GM12878 (cell line): ENCODE measurements around the gene HSBP1L1. TPM values are rescaled to one million over a fixed set of nuclear protein-coding genes. Genes with fewer than 3 reads are reported as not detected.

Experiments
- ATF3 ChIP-seq: IDR thresholded peaks from 2 replicates; pipeline ENCODE4 v1.6.1; 2011; ENCODE audit warnings: low read depth, mild to moderate bottlenecking, low read length, moderate library complexity, borderline replicate concordance; ENCODE audit errors: extremely low read depth
- CHD4 ChIP-seq: fragments of 200-600 bp; sonication (generic); IDR thresholded peaks from 2 replicates; pipeline ENCODE4 v1.6.1; 2016; ENCODE audit warnings: mild to moderate bottlenecking
- GATAD2B ChIP-seq: fragments of 450-650 bp; conservative IDR thresholded peaks from 2 replicates; pipeline ENCODE4 v1.6.1; 2017; ENCODE audit warnings: low read depth, mild to moderate bottlenecking, moderate library complexity
- HDAC2 ChIP-seq: fragments of 200-600 bp; sonication (generic); IDR thresholded peaks from 2 replicates; pipeline ENCODE4 v1.6.1; 2017
- IRF4 ChIP-seq: IDR thresholded peaks from 2 replicates; pipeline ENCODE4 v1.6.1; 2011; ENCODE audit warnings: low read depth, low read length
- MYB ChIP-seq: fragments of 150-350 bp; IDR thresholded peaks from 2 replicates; pipeline ENCODE4 v1.6.1; 2014; ENCODE audit warnings: mild to moderate bottlenecking, low read depth, low read length, borderline replicate concordance
- PAX5 ChIP-seq: IDR thresholded peaks from 2 replicates; pipeline ENCODE4 v1.6.1; 2011; ENCODE audit warnings: low read depth, low read length, borderline replicate concordance
- PBX3 ChIP-seq: IDR thresholded peaks from 2 replicates; pipeline ENCODE4 v1.6.1; 2011; ENCODE audit warnings: mild to moderate bottlenecking, low read depth, low read length, moderate library complexity; ENCODE audit not compliant: insufficient replicate concordance
- RELA ChIP-seq: fragments of 450-650 bp; IDR thresholded peaks from 2 replicates; pipeline ENCODE4 v1.8.0; 2014; ENCODE audit warnings: borderline replicate concordance; ENCODE audit not compliant: partially characterized antibody
- SMC3 ChIP-seq: IDR thresholded peaks from 2 replicates; pipeline ENCODE4 v1.6.1; 2011; ENCODE audit warnings: low read length, improper control_type of control experiment, borderline replicate concordance
- STAT3 ChIP-seq: IDR thresholded peaks from 2 replicates; pipeline ENCODE4 v1.6.1; 2011; ENCODE audit warnings: low read depth, low read length, improper control_type of control experiment
- TAF1 ChIP-seq: IDR thresholded peaks from 2 replicates; pipeline ENCODE4 v1.6.1; 2011; ENCODE audit warnings: mild to moderate bottlenecking, low read depth, low read length, borderline replicate concordance
- ZNF592 ChIP-seq: fragments of 450-650 bp; IDR thresholded peaks from 2 replicates; pipeline ENCODE4 v1.6.1; 2017; ENCODE audit warnings: mild to moderate bottlenecking, moderate library complexity
- ZSCAN29 ChIP-seq: fragments of 450-650 bp; IDR thresholded peaks from 2 replicates; pipeline ENCODE4 v1.6.1; 2017; ENCODE audit warnings: mild to moderate bottlenecking, moderate library complexity
- polyA plus RNA-seq, 11 experiments: library from polyadenylated mRNA; depleted of rRNA in 4 of 11; unstranded in 6 of 11; stranded (reverse) in 5 of 11; fragments of >200 nt; fragmentation: Nextera tagmentation in 4 of 11; fragmentation: Illumina TruSeq in 1 of 11; extraction: Ambion mirVana in 4 of 11; extraction: Trizol in 1 of 11; gene quantifications; 1 replicate in 1 of 11; 2 replicates in 10 of 11; pipeline versions ENCODE4 v1.2.1 to v1.2.3, GENCODE V29; 2011 to 2016; ENCODE audit warnings: inconsistent platforms in 2 of 11, missing spikeins in 2 of 11, low read depth in 1 of 11
- total RNA-seq, 4 experiments: library from RNA; depleted of rRNA in 3 of 4; stranded (reverse); fragments of >200 nt in 3 of 4; fragmentation: Illumina TruSeq in 1 of 4; extraction: Trizol in 1 of 4; gene quantifications; 2 replicates each; pipeline versions ENCODE4 v1.2.1 to v1.2.3, GENCODE V29; 2013 to 2021
- TF ChIP-seq, protein P1 (sequence below): fragments of 450-650 bp; IDR thresholded peaks from 2 replicates; pipeline ENCODE4 v1.6.1; 2018; ENCODE audit warnings: borderline replicate concordance, mild to moderate bottlenecking; ENCODE audit not compliant: partially characterized antibody
- TF ChIP-seq, protein P2 (sequence below): fragments of 450-650 bp; formaldehyde crosslinking; IDR thresholded peaks from 2 replicates; pipeline ENCODE4 v1.4.0; 2020; ENCODE audit warnings: mild to moderate bottlenecking, moderate library complexity
- TF ChIP-seq, protein P3 (sequence below): IDR thresholded peaks from 2 replicates; pipeline ENCODE4 v1.6.1; 2011; ENCODE audit warnings: borderline replicate concordance, low read depth, mild to moderate bottlenecking, moderate library complexity, mixed read lengths, low read length; ENCODE audit not compliant: insufficient read depth; ENCODE audit errors: extremely low read length

Gene HSBP1L1
- total and polyA plus RNA-seq, 10 of the 15 experiments (the other 5 are each of a cell fraction or from before 2014, with no cell fraction given) = 0.97 to 14.0 (median 6.9) TPM; not detected in 1

GRCh38 chr18:79988071-79988450 is 23.6 kb downstream of the HSBP1L1 start (continued):
- TF ChIP-seq, protein P1, sequence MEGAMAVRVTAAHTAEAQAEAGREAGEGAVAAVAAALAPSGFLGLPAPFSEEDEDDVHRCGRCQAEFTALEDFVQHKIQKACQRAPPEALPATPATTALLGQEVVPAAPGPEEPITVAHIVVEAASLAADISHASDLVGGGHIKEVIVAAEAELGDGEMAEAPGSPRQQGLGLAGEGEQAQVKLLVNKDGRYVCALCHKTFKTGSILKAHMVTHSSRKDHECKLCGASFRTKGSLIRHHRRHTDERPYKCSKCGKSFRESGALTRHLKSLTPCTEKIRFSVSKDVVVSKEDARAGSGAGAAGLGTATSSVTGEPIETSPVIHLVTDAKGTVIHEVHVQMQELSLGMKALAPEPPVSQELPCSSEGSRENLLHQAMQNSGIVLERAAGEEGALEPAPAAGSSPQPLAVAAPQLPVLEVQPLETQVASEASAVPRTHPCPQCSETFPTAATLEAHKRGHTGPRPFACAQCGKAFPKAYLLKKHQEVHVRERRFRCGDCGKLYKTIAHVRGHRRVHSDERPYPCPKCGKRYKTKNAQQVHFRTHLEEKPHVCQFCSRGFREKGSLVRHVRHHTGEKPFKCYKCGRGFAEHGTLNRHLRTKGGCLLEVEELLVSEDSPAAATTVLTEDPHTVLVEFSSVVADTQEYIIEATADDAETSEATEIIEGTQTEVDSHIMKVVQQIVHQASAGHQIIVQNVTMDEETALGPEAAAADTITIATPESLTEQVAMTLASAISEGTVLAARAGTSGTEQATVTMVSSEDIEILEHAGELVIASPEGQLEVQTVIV = peak; percentile 30
- TF ChIP-seq TAF1 = peak; percentile 17; the same call in 1 of the 2 replicates
- peak; percentile 47; the same call in 1 of the 2 replicates for TF ChIP-seq PAX5
- no peak for TF ChIP-seq HDAC2
- TF ChIP-seq PBX3 = no peak
- 0 out of 2 replicates have a peak, but pooled peaks have one; percentile 16 for TF ChIP-seq IRF4
- no peak for TF ChIP-seq ZSCAN29
- peak; percentile 92 for TF ChIP-seq GATAD2B
- no peak for TF ChIP-seq STAT3
- no peak for TF ChIP-seq CHD4
- TF ChIP-seq ATF3 = no peak
- TF ChIP-seq ZNF592 = no peak
- peak; percentile 40; the same call in 1 of the 2 replicates for TF ChIP-seq SMC3
- TF ChIP-seq, protein P2, sequence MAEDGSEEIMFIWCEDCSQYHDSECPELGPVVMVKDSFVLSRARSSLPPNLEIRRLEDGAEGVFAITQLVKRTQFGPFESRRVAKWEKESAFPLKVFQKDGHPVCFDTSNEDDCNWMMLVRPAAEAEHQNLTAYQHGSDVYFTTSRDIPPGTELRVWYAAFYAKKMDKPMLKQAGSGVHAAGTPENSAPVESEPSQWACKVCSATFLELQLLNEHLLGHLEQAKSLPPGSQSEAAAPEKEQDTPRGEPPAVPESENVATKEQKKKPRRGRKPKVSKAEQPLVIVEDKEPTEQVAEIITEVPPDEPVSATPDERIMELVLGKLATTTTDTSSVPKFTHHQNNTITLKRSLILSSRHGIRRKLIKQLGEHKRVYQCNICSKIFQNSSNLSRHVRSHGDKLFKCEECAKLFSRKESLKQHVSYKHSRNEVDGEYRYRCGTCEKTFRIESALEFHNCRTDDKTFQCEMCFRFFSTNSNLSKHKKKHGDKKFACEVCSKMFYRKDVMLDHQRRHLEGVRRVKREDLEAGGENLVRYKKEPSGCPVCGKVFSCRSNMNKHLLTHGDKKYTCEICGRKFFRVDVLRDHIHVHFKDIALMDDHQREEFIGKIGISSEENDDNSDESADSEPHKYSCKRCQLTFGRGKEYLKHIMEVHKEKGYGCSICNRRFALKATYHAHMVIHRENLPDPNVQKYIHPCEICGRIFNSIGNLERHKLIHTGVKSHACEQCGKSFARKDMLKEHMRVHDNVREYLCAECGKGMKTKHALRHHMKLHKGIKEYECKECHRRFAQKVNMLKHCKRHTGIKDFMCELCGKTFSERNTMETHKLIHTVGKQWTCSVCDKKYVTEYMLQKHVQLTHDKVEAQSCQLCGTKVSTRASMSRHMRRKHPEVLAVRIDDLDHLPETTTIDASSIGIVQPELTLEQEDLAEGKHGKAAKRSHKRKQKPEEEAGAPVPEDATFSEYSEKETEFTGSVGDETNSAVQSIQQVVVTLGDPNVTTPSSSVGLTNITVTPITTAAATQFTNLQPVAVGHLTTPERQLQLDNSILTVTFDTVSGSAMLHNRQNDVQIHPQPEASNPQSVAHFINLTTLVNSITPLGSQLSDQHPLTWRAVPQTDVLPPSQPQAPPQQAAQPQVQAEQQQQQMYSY (CRISPR knock-in tag) = no peak
- TF ChIP-seq MYB = no peak
- no peak for TF ChIP-seq RELA
- TF ChIP-seq, protein P3, sequence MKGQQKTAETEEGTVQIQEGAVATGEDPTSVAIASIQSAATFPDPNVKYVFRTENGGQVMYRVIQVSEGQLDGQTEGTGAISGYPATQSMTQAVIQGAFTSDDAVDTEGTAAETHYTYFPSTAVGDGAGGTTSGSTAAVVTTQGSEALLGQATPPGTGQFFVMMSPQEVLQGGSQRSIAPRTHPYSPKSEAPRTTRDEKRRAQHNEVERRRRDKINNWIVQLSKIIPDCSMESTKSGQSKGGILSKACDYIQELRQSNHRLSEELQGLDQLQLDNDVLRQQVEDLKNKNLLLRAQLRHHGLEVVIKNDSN = no peak
